Measurements from ENCODE around the gene LTBP1.

The LTBP1 gene

GRCh38 chr2:33250417-33251029 is 303.8 kb downstream of the LTBP1 start:
- Histone ChIP-seq H4K20me1 (ENCODE audit: insufficient read depth) (no peaks in the 10 kb centered on the region), H2AFZ (ENCODE audit: low read depth) (no peak overlapping the region), H3K27me3 (ENCODE audit: insufficient read depth, low read depth) (no peaks in the 10 kb centered on the region), H3K4me1 (ENCODE audit: low read depth, poor library complexity, severe bottlenecking) (no peaks in the 10 kb centered on the region), H3K79me2 (ENCODE audit: insufficient read depth, low read depth) (no peaks in the 10 kb centered on the region), H3K27ac (no peak overlapping the region), H3K4me3 (IDR thresholded peaks at IDR 0.05; ENCODE audit: insufficient read depth, low read depth, low read length) (no peak overlapping the region), H3K4me2 (no peak overlapping the region), H3K9ac (no peak overlapping the region), H3K36me3 (ENCODE audit: insufficient read depth) (no peaks in the 10 kb centered on the region)
- no peak for TF ChIP-seq CTCF (conservative IDR thresholded peaks at IDR 0.05; ENCODE audit: low read depth, low read length)

GRCh38 chr2:33256162-33256755 is 309.5 kb downstream of the LTBP1 start:
- no peaks in the 10 kb centered on the region for H4K20me1 ChIP-seq (ENCODE audit: insufficient read depth)
- H3K4me3 ChIP-seq (IDR thresholded peaks at IDR 0.05; ENCODE audit: insufficient read depth, low read depth, low read length) = no peak overlapping the region
- no peak overlapping the region for H2AFZ ChIP-seq (ENCODE audit: low read depth)
- H3K9ac ChIP-seq = no peak overlapping the region
- H3K36me3 ChIP-seq (ENCODE audit: insufficient read depth) = no peaks in the 10 kb centered on the region
- H3K4me2 ChIP-seq = no peak overlapping the region
- no peaks in the 10 kb centered on the region for H3K79me2 ChIP-seq (ENCODE audit: insufficient read depth, low read depth)
- H3K4me1 ChIP-seq (ENCODE audit: low read depth, poor library complexity, severe bottlenecking) = no peaks in the 10 kb centered on the region
- H3K27me3 ChIP-seq (ENCODE audit: insufficient read depth, low read depth) = no peaks in the 10 kb centered on the region
- TF ChIP-seq CTCF (conservative IDR thresholded peaks at IDR 0.05; ENCODE audit: low read depth, low read length) = no peak
- no peak overlapping the region for H3K27ac ChIP-seq

GRCh38 chr2:33258387-33258786 is 311.6 kb downstream of the LTBP1 start:
- Histone ChIP-seq H4K20me1 (ENCODE audit: insufficient read depth) (no peaks in the 10 kb centered on the region), H3K36me3 (ENCODE audit: insufficient read depth) (no peaks in the 10 kb centered on the region), H3K4me2 (no peak overlapping the region), H3K27ac (no peak overlapping the region), H3K4me1 (ENCODE audit: low read depth, poor library complexity, severe bottlenecking) (no peaks in the 10 kb centered on the region), H3K27me3 (ENCODE audit: insufficient read depth, low read depth) (no peaks in the 10 kb centered on the region), H3K79me2 (ENCODE audit: insufficient read depth, low read depth) (no peaks in the 10 kb centered on the region), H2AFZ (ENCODE audit: low read depth) (no peak overlapping the region), H3K4me3 (IDR thresholded peaks at IDR 0.05; ENCODE audit: insufficient read depth, low read depth, low read length) (no peak overlapping the region), H3K9ac (no peak overlapping the region)
- no peak for TF ChIP-seq CTCF (conservative IDR thresholded peaks at IDR 0.05; ENCODE audit: low read depth, low read length)

- no peak overlapping the region for H3K4me2 ChIP-seq
- H3K9ac ChIP-seq = no peak overlapping the region
- H3K27me3 ChIP-seq (ENCODE audit: insufficient read depth, low read depth) = no peaks in the 10 kb centered on the region
- H4K20me1 ChIP-seq (ENCODE audit: insufficient read depth) = no peaks in the 10 kb centered on the region
- TF ChIP-seq CTCF (conservative IDR thresholded peaks at IDR 0.05; ENCODE audit: low read depth, low read length) = no peak
- no peak overlapping the region for H2AFZ ChIP-seq (ENCODE audit: low read depth)
- H3K36me3 ChIP-seq (ENCODE audit: insufficient read depth) = no peaks in the 10 kb centered on the region
- peaks cover 29% of the 10 kb centered on the region for H3K4me1 ChIP-seq (ENCODE audit: low read depth, poor library complexity, severe bottlenecking)
- H3K4me3 ChIP-seq (IDR thresholded peaks at IDR 0.05; ENCODE audit: insufficient read depth, low read depth, low read length) = no peak overlapping the region
- H3K79me2 ChIP-seq (ENCODE audit: insufficient read depth, low read depth) = no peaks in the 10 kb centered on the region
- no peak overlapping the region for H3K27ac ChIP-seq
Measured at GRCh38 chr2:33262097-33262496, 315.3 kb downstream of the LTBP1 start.

Data from KMS-11 (cell line).